Ascending aorta (tissue), 2 donors: ENCODE results near the gene C17orf58. TPM values are rescaled to one million over a fixed set of nuclear protein-coding genes. Genes with fewer than 3 reads are reported as not detected.
"Not testable (repeated sequence)": the region's sequence is repeated elsewhere in the genome, so short reads cannot be mapped to it uniquely, and the experiment has no call there.

Experiments
- DNase-seq, 2 donors: peaks; one replicate each; pipeline ENCODE4 v3.0.0-alpha.2; 2019; ENCODE audit warnings: low spot score in 2 of 2
- H3K27ac ChIP-seq, 2 donors: fragments of 200-600 bp; sonication (generic); one replicate each; pipeline ENCODE4 v1.5.1; 2016 to 2017; ENCODE audit warnings: mild to moderate bottlenecking in 1 of 2
- H3K27me3 ChIP-seq: fragments of 200-600 bp; sonication (generic); one replicate; pipeline ENCODE4 v1.5.1; 2017
- H3K36me3 ChIP-seq, 2 donors: fragments of 200-600 bp; sonication (generic); one replicate each; pipeline ENCODE4 v1.5.1; 2016
- H3K4me1 ChIP-seq, 2 donors: fragments of 200-600 bp; sonication (generic); one replicate each; pipeline ENCODE4 v1.5.1; 2016 to 2017; ENCODE audit warnings: mild to moderate bottlenecking in 1 of 2
- H3K4me3 ChIP-seq, 2 donors: fragments of 200-600 bp; sonication (generic); one replicate each; pipeline ENCODE4 v1.5.1; 2016 to 2017; ENCODE audit warnings: mild to moderate bottlenecking in 1 of 2
- H3K9me3 ChIP-seq, 2 donors: fragments of 200-600 bp; sonication (generic); one replicate each; pipeline ENCODE4 v1.5.1; 2016
- CTCF ChIP-seq, 3 experiments: fragments of 200-600 bp in 2 of 3; fragments of 450-650 bp in 1 of 3; sonication (generic) in 2 of 3; IDR thresholded peaks; one replicate each; pipeline ENCODE4 v1.5.1; 2016 to 2019; ENCODE audit warnings: antibody characterized with exemption in 3 of 3, mild to moderate bottlenecking in 1 of 3, moderate library complexity in 1 of 3
- intact Hi-C: fragments of 100-400 bp; cut with DNase I; formaldehyde crosslinking; loops from one replicate; pipeline ENCODE4 v1.15.1; 2023
- total RNA-seq: library from RNA; depleted of rRNA; stranded (reverse); fragments of >200 nt; gene quantifications from one replicate; pipeline ENCODE4 v1.1.0, GENCODE V29; 2016

The C17orf58 gene
- total RNA-seq, 1 donor from 2014 or later: 3.2 TPM

- no peak for TF ChIP-seq CTCF (IDR thresholded peaks at IDR 0.05)
- DNase-seq: no peak
- intact Hi-C loops: no loop called here
- Histone ChIP-seq H3K9me3 (no peaks in the 10 kb centered on the region), H3K27me3 (no peaks in the 10 kb centered on the region), H3K4me3 (no peak overlapping the region), H3K27ac (no peak overlapping the region), H3K4me1 (no peaks in the 10 kb centered on the region), H3K36me3 (peaks cover 2 to 28% of the 10 kb centered on the region in 2 donors)
These were observed 21.6 kb downstream of the C17orf58 start for GRCh38 chr17:67974598-67975066.

- Histone ChIP-seq H3K4me1 (no peaks in the 10 kb centered on the region), H3K4me3 (no peak overlapping the region), H3K27me3 (no peaks in the 10 kb centered on the region), H3K27ac (no peak overlapping the region), H3K36me3 (peaks cover 2 to 28% of the 10 kb centered on the region in 2 donors), H3K9me3 (no peaks in the 10 kb centered on the region)
- intact Hi-C loops: no loop called here
- DNase-seq: no peak
- TF ChIP-seq CTCF (IDR thresholded peaks at IDR 0.05): no peak
These were observed 22.1 kb downstream of the C17orf58 start for GRCh38 chr17:67974185-67974584.

- H3K36me3 ChIP-seq: peaks cover 21 to 36% of the 10 kb centered on the region in 2 donors
- no peak for DNase-seq
- H3K9me3 ChIP-seq: no peaks in the 10 kb centered on the region
- TF ChIP-seq CTCF (IDR thresholded peaks at IDR 0.05): no peak
- intact Hi-C loops: no loop called here
- no peak overlapping the region for H3K4me3 ChIP-seq
- no peaks in the 10 kb centered on the region for H3K27me3 ChIP-seq
- no peak overlapping the region for H3K27ac ChIP-seq
- no peaks in the 10 kb centered on the region for H3K4me1 ChIP-seq
These were observed 25.5 kb downstream of the C17orf58 start for GRCh38 chr17:67970783-67971182.

GRCh38 chr17:67963145-67963572 lies 33.1 kb downstream of the C17orf58 start:
- peak in 1 of 2 donors; percentile 69 for DNase-seq
- peak; percentile 42 to 73 (median 58) for TF ChIP-seq CTCF (IDR thresholded peaks at IDR 0.05)
- not testable (repeated sequence) for H3K4me3 ChIP-seq, H3K27me3 ChIP-seq, H3K27ac ChIP-seq, H3K4me1 ChIP-seq, H3K9me3 ChIP-seq
- intact Hi-C loops: loop anchor here (10.0 kb wide), 4 partner anchors 52 to 502 kb away; no protein-coding TSS in a partner anchor
- H3K36me3 ChIP-seq: peaks cover 30 to 49% of the 10 kb centered on the region in 2 donors

- H3K27me3 ChIP-seq, H3K4me1 ChIP-seq, H3K27ac ChIP-seq, H3K4me3 ChIP-seq, DNase-seq, H3K9me3 ChIP-seq: not testable (repeated sequence)
- H3K36me3 ChIP-seq: peaks cover 25 to 43% of the 10 kb centered on the region in 2 donors
- intact Hi-C loops: loop anchor here (10.0 kb wide), 4 partner anchors 53 to 503 kb away; no protein-coding TSS in a partner anchor
These were observed 34.1 kb downstream of the C17orf58 start for GRCh38 chr17:67962156-67962555.

- H3K36me3 ChIP-seq: peaks cover 7 to 29% of the 10 kb centered on the region in 2 donors
- DNase-seq, H3K9me3 ChIP-seq, H3K27ac ChIP-seq, H3K4me1 ChIP-seq, H3K4me3 ChIP-seq, H3K27me3 ChIP-seq: not testable (repeated sequence)
- intact Hi-C loops: loop anchor here (10.0 kb wide), 4 partner anchors 55 to 505 kb away; no protein-coding TSS in a partner anchor
These were observed 36.0 kb downstream of the C17orf58 start for GRCh38 chr17:67960276-67960675.

GRCh38 chr17:67959510-67959909 lies 36.8 kb downstream of the C17orf58 start:
- H3K4me3 ChIP-seq: no peak overlapping the region
- peaks cover 6 to 23% of the 10 kb centered on the region in 2 donors for H3K36me3 ChIP-seq
- H3K27ac ChIP-seq: no peak overlapping the region
- no peaks in the 10 kb centered on the region for H3K9me3 ChIP-seq
- no peak for DNase-seq
- no peak for TF ChIP-seq CTCF (IDR thresholded peaks at IDR 0.05)
- no peaks in the 10 kb centered on the region for H3K27me3 ChIP-seq
- intact Hi-C loops: no loop called here
- no peaks in the 10 kb centered on the region for H3K4me1 ChIP-seq
